IPS-15b (cell line): Measurements from ENCODE around the gene SIM1.
"Not testable (repeated sequence)": the region's sequence is repeated elsewhere in the genome, so short reads cannot be mapped to it uniquely, and the experiment has no call there.

Experiments
- H3K27me3 ChIP-seq: one replicate; pipeline ENCODE4 v1.6.1; 2013; ENCODE audit warnings: low read length; ENCODE audit not compliant: control insufficient read depth, insufficient read depth
- H3K36me3 ChIP-seq: one replicate; pipeline ENCODE4 v1.6.1; 2013; ENCODE audit warnings: low read length; ENCODE audit not compliant: control insufficient read depth, insufficient read depth
- H3K4me1 ChIP-seq: one replicate; pipeline ENCODE4 v1.6.1; 2013; ENCODE audit warnings: mild to moderate bottlenecking, low read length; ENCODE audit not compliant: control insufficient read depth, insufficient read depth
- H3K4me3 ChIP-seq: one replicate; pipeline ENCODE4 v1.5.1; 2013; ENCODE audit warnings: low read depth, low read length
- H3K9ac ChIP-seq: one replicate; pipeline ENCODE4 v1.6.1; 2013; ENCODE audit warnings: low read depth, mild to moderate bottlenecking, low read length
- H3K9me3 ChIP-seq: one replicate; pipeline ENCODE4 v1.6.1; 2013; ENCODE audit warnings: mild to moderate bottlenecking, low read length; ENCODE audit not compliant: control insufficient read depth, insufficient read depth

Gene SIM1

DNA sequence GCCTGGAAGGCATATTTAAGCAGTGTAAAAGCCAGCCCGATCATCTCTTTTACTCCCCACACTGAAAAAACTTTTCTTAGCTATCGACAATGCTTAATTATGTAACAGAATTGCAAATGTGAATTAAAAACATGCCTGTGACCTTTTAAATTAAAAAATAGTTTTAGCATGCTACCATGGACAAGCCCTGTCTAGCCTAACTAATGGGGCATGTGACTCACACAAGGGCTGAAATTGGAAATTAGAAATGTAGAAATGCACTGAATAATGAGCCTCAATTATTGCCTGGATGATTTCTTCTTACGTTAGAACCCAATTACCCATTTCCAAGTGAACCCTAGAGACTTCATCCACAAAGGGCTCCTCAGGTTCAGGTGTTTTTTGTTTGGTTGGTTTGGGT is 82.7 kb downstream of the SIM1 start:
- H3K27me3 ChIP-seq, result no peaks in the 10 kb centered on the region
- no peaks in the 10 kb centered on the region for H3K4me1 ChIP-seq
- no peaks in the 10 kb centered on the region for H3K9me3 ChIP-seq
- H3K9ac ChIP-seq, result no peak overlapping the region
- no peak overlapping the region for H3K4me3 ChIP-seq
- no peaks in the 10 kb centered on the region for H3K36me3 ChIP-seq

DNA sequence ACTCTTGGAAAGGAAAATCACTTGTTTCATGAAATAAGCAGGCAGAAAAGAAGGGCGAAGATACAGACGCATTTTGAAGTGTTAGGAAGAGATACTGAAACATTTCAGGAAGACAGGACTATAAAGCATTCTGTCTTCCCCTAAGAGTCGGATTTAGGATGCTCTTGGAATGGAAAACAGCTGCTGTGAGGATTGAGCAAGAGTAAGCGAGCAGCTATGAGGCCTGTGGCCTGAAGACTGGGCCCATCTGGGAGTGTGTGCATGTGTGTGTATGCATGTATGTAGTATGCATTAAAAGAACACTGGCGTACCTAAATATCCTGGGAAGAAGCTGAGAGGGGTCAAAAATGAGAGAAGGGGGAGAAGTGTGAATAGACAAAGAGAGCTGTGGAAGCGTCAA is 83.6 kb downstream of the SIM1 start:
- H3K4me3 ChIP-seq, result no peak overlapping the region
- no peaks in the 10 kb centered on the region for H3K9me3 ChIP-seq
- H3K9ac ChIP-seq, result no peak overlapping the region
- H3K4me1 ChIP-seq, result peaks cover 3% of the 10 kb centered on the region
- no peaks in the 10 kb centered on the region for H3K36me3 ChIP-seq
- H3K27me3 ChIP-seq, result no peaks in the 10 kb centered on the region

DNA sequence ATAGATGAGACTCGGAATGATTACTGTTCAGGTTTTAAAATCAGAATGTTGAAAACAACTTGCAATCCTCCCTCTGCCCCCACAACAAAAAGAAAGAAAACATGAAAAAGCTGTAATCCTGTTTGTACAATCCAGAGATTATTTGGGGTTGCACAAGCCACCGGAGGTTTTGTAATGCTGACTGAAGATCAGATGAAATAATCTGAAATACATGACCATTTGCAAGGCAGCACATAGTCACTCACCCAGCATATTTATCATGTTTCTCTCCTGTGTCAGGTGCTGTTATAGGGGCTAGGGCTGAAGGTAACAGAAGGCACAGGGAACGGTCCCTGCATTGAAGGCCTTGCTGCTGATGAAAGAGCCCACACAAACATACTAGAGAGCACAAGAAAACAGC is 85.3 kb downstream of the SIM1 start:
- Histone ChIP-seq H3K4me3 (no peak overlapping the region), H3K36me3 (no peaks in the 10 kb centered on the region), H3K9me3 (no peaks in the 10 kb centered on the region), H3K4me1 (peaks cover 3% of the 10 kb centered on the region), H3K27me3 (no peaks in the 10 kb centered on the region), H3K9ac (no peak overlapping the region)

DNA sequence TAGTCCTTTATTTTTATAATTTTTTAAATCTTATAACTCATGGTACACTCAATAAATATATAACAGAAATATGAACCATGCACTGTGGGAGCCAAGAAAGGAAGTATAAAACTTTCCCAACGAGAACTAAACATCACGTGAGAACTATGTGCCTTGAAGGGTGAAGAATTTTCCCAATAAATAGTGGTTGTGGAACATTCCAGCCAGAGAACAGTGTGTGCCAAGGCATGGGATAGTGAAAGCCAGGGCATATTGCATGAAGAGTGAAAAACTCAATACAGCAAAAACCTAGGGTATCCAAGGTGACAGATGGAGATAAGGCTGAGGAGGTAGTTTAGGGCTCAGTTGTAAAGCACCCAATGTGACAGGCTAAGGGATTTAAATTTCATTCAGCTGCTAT is 86.1 kb downstream of the SIM1 start:
- Histone ChIP-seq H3K36me3 (no peaks in the 10 kb centered on the region), H3K4me1 (peaks cover 3% of the 10 kb centered on the region), H3K9ac (no peak overlapping the region), H3K4me3 (no peak overlapping the region), H3K27me3 (no peaks in the 10 kb centered on the region), H3K9me3 (no peaks in the 10 kb centered on the region)

DNA sequence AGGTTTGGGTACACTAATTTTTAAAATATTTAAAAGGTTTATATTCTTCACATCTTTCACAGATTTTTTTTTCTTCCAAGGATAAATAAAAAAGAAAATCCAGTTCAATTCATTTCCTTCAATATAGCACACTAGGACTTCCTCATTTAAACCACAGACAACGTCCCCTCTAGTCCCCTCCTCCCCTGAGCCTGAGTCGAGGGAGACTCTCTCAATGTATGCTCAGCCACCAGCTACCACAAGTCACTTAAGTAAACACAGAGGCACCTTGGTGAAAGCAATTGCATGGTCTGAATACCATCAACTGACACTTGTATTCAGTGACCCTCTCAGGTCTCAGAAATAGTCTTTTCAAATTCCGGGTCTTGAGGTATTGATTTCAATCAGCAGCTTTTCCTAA is 88.6 kb downstream of the SIM1 start:
- H3K9ac ChIP-seq, result no peak overlapping the region
- no peaks in the 10 kb centered on the region for H3K9me3 ChIP-seq
- H3K36me3 ChIP-seq, result no peaks in the 10 kb centered on the region
- H3K27me3 ChIP-seq, result no peaks in the 10 kb centered on the region
- H3K4me3 ChIP-seq, result no peak overlapping the region
- H3K4me1 ChIP-seq, result peaks cover 9% of the 10 kb centered on the region

DNA sequence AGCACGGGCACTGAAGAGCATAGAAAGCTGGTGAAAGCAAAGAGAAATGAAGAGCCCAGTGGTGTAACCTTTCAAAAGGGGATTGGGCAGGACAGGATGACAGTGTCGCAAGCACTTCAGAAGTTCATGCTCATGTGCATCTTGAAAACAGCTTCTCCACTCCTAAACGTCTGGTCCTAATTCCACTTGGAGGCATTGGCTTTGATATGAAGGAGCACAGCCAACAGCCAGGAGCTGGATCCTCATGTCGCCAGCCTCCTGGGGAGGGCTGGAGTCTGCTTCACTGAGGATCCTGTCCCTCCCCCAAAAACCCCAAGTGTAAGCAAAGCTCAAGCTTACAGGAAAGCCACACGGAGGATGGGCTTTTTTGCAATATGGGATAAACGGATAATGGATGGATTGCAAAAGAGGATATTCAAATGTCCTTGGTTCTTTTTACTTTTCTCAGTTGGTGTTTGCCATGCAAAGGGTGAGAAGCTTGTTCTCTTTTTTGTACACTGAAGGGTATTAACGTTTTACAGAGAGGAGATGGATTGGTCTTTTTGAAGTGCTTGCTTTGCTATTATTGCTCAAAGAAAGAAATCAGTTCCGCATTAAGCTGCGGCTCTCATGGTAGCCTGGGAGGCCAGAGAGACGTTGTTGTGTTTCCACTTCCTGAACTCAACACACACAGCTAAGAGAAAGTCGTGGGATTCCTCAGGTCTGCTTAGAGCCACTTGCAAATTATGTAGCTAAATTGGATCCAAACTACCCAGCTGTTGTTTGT is 92.2 kb downstream of the SIM1 start:
- Histone ChIP-seq H3K4me3 (no peak overlapping the region), H3K36me3 (no peaks in the 10 kb centered on the region), H3K27me3 (no peaks in the 10 kb centered on the region), H3K9ac (no peak overlapping the region), H3K4me1 (peaks cover 9% of the 10 kb centered on the region), H3K9me3 (no peaks in the 10 kb centered on the region)

DNA sequence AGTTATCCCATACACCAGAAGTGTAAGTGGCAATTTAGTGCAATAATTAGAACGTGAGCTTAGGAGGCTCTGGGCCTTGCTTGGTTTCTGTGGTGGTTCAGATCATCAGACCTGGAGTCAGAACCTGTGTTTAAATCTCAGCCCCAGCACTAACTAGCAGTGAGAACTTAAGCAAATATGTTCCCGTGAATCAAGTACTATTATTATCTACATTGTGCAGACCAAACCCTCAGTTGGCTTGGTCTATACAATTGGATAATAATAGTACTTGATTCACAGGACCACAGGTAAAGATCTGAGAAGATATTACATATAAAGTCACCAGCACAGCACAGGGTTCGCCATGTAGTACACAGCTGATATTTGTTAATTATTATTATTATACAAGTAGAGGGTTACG is 93.1 kb downstream of the SIM1 start:
- H3K9ac ChIP-seq, result no peak overlapping the region
- H3K4me1 ChIP-seq, result peaks cover 9% of the 10 kb centered on the region
- H3K27me3 ChIP-seq, result no peaks in the 10 kb centered on the region
- H3K4me3 ChIP-seq, result no peak overlapping the region
- no peaks in the 10 kb centered on the region for H3K36me3 ChIP-seq
- no peaks in the 10 kb centered on the region for H3K9me3 ChIP-seq

DNA sequence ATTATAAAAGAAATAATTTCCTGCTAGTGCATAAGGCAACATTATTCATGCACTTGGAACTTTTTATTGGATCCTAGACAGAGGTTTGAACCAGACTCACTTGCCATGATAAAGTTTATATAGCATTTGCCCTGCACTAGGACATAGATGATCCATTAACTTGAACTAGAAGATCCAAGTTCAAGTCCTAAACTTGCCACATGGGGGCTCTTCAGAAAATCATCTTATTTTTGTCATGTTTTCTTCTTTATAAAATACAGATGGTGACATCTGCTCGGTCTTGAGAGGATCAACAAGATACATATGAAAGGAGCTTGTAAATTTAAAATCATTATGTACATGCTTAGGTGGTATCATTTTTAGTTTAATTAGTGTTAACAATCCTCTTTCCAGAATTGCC is 94.5 kb downstream of the SIM1 start:
- H3K9ac ChIP-seq, result no peak overlapping the region
- no peaks in the 10 kb centered on the region for H3K27me3 ChIP-seq
- H3K36me3 ChIP-seq, result no peaks in the 10 kb centered on the region
- H3K9me3 ChIP-seq, result no peaks in the 10 kb centered on the region
- H3K4me3 ChIP-seq, result no peak overlapping the region
- H3K4me1 ChIP-seq, result peaks cover 6% of the 10 kb centered on the region

DNA sequence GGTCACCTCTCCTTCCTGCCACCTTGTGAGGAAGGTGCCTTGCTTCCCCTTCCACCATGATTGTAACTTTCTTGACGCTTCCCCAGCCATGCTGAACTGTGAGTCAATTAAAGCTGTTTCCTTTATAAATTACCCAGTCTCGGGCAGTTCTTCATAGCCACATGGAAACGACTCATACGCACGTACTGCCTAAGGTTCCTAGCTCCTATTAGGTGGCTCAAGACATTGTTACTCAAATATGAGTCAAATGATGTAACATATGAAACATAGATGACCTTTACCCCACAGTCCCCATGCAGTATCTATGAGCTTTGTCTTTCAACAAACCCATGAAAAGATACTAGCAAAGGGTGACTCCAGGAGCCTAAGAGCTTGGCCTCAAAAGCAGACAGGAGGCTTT is 98.3 kb downstream of the SIM1 start:
- Histone ChIP-seq H3K9ac (no peak overlapping the region), H3K36me3 (no peaks in the 10 kb centered on the region), H3K4me3 (no peak overlapping the region), H3K4me1 (peaks cover 2% of the 10 kb centered on the region), H3K9me3 (no peaks in the 10 kb centered on the region), H3K27me3 (no peaks in the 10 kb centered on the region)

DNA sequence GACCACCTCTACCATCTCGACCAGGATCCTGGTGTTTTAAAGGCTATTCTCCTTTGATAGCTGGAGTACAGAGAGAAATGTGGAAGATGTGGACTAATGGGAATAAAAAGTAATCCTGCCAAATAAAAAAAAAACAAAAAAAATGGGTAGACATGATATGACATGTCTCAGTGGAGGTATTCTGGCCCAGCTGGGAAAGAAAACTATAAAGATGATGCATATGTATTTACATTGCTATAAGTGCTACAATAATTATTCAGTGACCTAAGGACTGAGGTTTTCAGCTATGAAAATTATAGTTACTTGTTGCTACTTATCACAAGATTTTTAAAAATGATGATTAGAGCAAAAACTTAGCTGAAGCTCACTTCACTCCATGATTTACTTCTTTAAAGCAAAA is 101.1 kb downstream of the SIM1 start:
- no peaks in the 10 kb centered on the region for H3K27me3 ChIP-seq
- peaks cover 2% of the 10 kb centered on the region for H3K4me1 ChIP-seq
- H3K36me3 ChIP-seq, result no peaks in the 10 kb centered on the region
- no peak overlapping the region for H3K9ac ChIP-seq
- H3K4me3 ChIP-seq, result no peak overlapping the region
- no peaks in the 10 kb centered on the region for H3K9me3 ChIP-seq

DNA sequence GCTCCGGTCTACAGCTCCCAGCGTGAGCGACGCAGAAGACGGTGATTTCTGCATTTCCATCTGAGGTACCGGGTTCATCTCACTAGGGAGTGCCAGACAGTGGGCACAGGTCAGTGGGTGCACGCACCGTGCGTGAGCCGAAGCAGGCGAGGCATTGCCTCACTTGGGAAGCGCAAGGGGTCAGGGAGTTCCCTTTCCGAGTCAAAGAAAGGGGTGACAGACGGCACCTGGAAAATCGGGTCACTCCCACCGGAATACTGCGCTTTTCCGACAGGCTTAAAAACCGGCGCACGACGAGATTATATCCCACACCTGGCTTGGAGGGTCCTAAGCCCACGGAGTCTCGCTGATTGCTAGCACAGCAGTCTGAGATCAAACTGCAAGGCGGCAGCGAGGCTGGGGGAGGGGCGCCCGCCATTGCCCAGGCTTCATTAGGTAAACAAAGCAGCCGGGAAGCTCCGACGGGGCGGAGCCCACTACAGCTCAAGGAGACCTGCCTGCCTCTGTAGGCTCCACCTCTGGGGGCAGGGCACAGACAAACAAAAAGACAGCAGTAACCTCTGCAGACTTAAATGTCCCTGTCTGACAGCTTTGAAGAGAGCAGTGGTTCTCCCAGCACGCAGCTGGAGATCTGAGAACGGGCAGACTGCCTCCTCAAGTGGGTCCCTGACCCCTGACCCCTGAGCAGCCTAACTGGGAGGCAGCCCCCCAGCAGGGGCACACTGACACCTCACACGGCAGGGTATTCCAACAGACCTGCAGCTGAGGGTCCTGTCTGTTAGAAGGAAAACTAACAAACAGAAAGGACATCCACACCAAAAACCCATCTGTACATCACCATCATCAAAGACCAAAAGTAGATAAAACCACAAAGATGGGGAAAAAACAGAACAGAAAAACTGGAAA is 109.7 kb downstream of the SIM1 start:
- Histone ChIP-seq H3K4me3 (peak overlapping the region; percentile 37), H3K9ac (peak overlapping the region; percentile 47)
- not testable (repeated sequence) for H3K9me3 ChIP-seq, H3K4me1 ChIP-seq, H3K36me3 ChIP-seq, H3K27me3 ChIP-seq
